Muscle of back (tissue), 10 donors: ENCODE results near the gene PPIC. TPM values are rescaled to one million over a fixed set of nuclear protein-coding genes. Genes with fewer than 3 reads are reported as not detected.

Experiments used
- polyA plus RNA-seq, 10 donors: library from polyadenylated mRNA; unstranded; fragments of 120-200 nt; gene quantifications; one replicate each; pipeline ENCODE4 v1.2.1, GENCODE V29; 2013; ENCODE audit not compliant: insufficient read length in 10 of 10

PPIC gene
- polyA plus RNA-seq, 10 donors, result 25.8 to 42.8 (median 33.6) TPM

Other genes starting within 250 kb of the PPIC start
- gene SNX24, start 191.1 kb downstream of the PPIC start, polyA plus RNA-seq, result 10 to 100 TPM; 11.4 to 15.6 (median 12.8) TPM
- 1 to 10 TPM in 3 of 10 donors, under 1 TPM in 7; 0.48 to 2.4 (median 0.76) TPM for gene PRDM6, start 52.5 kb upstream of the PPIC start, polyA plus RNA-seq